Measurements from ENCODE around the gene GAS2L1.

Gene GAS2L1

DNA sequence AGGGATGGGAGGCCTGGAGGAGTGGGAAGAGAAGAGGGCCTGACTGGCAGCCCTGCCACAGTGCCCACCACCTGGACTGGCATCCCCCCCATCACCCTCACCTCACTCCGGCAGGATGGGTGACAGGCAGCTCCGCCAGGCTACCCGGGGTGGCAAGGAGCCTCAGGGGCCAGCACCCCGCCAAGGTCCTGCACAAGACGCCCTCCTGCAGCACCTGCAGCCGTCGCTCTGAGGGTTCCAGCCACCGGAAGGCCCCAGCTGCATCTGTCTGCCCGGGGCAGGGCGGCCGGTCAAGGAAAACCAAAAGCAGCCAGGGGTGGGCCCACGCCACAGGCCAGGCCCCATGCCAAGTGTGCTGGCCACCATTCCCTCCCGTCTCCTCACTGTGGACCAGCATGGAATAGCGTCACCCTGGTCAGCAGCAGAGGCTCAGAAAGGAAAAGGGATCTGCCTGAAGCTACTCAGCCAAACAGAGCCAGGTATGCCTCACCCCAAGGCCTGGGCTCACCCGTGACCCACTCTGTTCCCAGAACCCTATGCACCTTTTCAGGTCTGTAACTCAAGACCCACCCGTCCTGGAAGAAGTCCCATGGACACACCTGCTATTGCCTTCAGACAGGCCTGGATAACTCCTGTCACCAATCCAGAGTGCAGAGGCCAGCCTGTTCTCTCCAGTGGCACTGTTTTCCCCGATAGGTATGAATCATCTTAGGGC, 45.7 kb upstream of the GAS2L1 start:
- DNase-seq (ENCODE audit: low read depth), result no peak
- H3K4me3 ChIP-seq (ENCODE audit: low read depth, low read length), result no peak overlapping the region
- in situ Hi-C loops (cut with HindIII; ENCODE audit: low sequenced_read_pairs), result no loop called here
- TF ChIP-seq, protein P1, sequence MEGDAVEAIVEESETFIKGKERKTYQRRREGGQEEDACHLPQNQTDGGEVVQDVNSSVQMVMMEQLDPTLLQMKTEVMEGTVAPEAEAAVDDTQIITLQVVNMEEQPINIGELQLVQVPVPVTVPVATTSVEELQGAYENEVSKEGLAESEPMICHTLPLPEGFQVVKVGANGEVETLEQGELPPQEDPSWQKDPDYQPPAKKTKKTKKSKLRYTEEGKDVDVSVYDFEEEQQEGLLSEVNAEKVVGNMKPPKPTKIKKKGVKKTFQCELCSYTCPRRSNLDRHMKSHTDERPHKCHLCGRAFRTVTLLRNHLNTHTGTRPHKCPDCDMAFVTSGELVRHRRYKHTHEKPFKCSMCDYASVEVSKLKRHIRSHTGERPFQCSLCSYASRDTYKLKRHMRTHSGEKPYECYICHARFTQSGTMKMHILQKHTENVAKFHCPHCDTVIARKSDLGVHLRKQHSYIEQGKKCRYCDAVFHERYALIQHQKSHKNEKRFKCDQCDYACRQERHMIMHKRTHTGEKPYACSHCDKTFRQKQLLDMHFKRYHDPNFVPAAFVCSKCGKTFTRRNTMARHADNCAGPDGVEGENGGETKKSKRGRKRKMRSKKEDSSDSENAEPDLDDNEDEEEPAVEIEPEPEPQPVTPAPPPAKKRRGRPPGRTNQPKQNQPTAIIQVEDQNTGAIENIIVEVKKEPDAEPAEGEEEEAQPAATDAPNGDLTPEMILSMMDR (IDR thresholded peaks at IDR 0.05; ENCODE audit: low read depth, low read length, missing control alignments), result no peak

DNA sequence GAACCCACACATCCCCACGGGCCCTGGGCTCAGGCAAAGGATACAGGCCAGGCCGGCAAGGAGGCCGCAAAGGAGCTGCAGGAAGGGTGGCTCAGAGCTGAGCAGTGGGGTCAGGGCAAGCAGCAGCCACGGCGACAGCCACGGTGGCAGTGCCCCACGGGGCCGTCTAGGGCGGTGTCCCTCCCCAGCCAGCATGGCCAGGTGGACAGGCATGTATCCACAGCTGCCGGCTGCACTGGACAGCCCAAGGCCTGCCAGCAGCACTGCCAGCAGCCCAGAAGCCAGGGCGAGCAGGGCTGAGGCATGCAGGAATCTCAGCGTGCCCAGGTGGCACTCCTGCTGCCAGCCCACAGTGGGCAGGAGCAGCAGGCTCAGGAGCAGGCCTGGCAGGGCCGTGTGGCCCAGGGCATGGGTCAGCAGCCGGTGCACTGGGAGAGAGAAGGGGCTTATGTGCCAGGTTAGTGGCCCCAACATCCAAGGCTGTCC, 42.6 kb upstream of the GAS2L1 start:
- no peak for DNase-seq (ENCODE audit: low read depth)
- H3K4me3 ChIP-seq (ENCODE audit: low read depth, low read length), result no peak overlapping the region
- in situ Hi-C loops (cut with HindIII; ENCODE audit: low sequenced_read_pairs), result no loop called here
- TF ChIP-seq, protein P1 (IDR thresholded peaks at IDR 0.05; ENCODE audit: low read depth, low read length, missing control alignments), result no peak

DNA sequence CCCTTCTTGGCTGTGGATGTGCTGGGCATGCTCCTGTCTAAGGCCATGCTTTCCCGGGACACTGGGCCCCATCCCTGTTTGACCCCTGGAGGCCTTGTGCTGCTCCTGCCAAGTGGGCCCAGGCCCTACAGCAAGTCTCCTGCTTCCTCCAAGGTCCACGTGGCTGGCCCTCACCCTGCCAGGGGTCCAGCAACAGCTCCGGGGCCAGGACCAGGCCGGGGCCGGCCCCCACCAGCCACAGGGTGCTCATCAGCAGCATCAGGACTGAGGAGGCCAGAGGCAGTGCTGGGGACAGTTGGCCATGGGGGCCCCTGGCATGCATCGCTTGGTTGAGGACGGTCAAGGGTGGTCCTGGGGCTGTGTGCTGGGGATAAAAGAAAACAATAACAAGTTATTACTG, 41.1 kb upstream of the GAS2L1 start:
- TF ChIP-seq, protein P1 (IDR thresholded peaks at IDR 0.05; ENCODE audit: low read depth, low read length, missing control alignments), result no peak
- no peak for DNase-seq (ENCODE audit: low read depth)

DNA sequence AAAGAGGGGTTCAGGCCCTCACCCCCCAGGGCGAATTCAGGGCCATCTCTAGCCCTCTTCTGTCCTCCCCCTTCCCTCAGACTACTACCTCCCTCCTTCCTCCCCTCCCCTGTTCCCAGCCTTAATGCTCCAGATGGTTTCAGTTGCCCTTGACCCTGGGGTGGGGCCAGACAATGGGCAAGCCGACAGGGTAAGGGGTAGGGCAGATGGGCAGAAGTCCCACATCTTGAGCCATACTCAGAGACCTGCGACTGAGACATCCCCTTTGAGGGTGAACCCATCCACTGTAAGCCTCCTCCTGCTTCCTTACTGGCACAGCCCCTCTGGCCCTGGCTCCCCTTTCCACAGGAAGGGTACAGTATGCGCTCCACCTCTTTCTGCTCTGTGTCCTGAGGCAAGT, 40.5 kb upstream of the GAS2L1 start:
- no peak for DNase-seq (ENCODE audit: low read depth)
- TF ChIP-seq, protein P1 (IDR thresholded peaks at IDR 0.05; ENCODE audit: low read depth, low read length, missing control alignments), result no peak
- in situ Hi-C loops (cut with HindIII; ENCODE audit: low sequenced_read_pairs), result no loop called here
- no peak overlapping the region for H3K4me3 ChIP-seq (ENCODE audit: low read depth, low read length)

More for the DNA sequence above, 41.1 kb upstream of the GAS2L1 start:
- in situ Hi-C loops (cut with HindIII; ENCODE audit: low sequenced_read_pairs), result no loop called here
- no peak overlapping the region for H3K4me3 ChIP-seq (ENCODE audit: low read depth, low read length)

DNA sequence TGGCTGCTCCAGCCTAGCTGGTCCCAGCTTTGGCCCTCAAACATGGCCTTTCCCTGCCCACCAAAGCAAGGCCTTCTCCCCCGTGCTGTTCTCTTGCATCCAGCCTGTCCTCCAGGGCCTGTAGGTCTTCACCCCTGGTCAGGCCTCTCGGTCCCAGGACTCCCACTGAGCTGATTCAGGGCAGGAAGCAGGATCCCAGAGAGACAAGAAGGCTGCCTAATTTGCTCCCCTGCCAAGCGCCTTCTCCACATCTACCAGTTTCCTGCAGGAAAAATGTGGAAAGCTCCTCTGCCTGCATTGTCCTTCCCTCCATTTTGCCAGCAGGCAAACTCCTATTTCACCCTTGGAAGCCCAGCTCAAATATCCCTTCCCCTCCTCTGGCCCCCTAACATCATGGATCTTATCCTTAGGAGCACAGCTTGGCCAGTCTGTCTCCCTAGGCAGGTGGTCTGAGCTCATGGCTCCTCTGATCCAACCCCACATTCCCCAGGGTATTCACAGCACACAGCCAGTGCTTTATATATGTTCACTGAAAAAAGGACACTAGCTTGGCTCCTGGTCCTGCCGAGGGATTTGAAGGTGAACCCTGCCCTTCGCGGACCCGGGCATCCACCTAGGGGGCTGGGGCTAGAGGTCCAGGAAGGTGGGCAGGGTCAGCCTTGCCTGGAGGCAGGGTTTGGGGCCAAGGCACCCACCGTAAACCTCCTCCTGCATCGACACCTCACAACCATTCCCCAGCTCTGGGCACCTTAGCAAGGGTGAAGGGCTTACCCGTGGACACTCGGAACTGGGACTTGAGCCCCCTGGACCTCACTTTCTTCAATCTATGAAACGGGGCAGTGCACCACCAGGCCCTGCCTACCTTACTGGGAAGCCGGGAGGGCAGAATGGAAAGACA, 39.6 kb upstream of the GAS2L1 start:
- TF ChIP-seq, protein P1 (IDR thresholded peaks at IDR 0.05; ENCODE audit: low read depth, low read length, missing control alignments), result no peak
- peak overlapping the region; percentile 89 for H3K4me3 ChIP-seq (ENCODE audit: low read depth, low read length)
- in situ Hi-C loops (cut with HindIII; ENCODE audit: low sequenced_read_pairs), result no loop called here
- DNase-seq (ENCODE audit: low read depth), result no peak

DNA sequence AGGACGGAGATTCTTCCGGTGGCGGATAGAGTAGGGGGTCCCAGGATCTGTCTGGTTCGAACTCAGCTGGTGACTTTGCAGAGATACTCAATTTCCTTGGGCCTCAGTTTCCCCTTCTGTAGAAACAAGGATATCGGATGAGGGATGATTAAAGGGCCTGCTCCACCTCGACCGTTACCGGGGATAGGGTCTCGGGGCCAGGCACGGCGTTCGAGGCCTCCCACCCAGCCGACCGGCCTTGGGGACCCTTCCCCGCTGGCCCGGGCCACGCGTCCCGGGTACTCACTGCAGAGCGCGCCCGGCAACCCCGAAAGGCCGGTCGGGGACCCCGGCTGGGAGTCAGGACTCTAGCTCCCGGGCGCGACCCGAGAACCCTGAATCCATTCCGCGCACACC, 39.0 kb upstream of the GAS2L1 start:
- in situ Hi-C loops (cut with HindIII; ENCODE audit: low sequenced_read_pairs), result no loop called here
- TF ChIP-seq, protein P1 (IDR thresholded peaks at IDR 0.05; ENCODE audit: low read depth, low read length, missing control alignments), result no peak
- H3K4me3 ChIP-seq (ENCODE audit: low read depth, low read length), result peak overlapping the region; percentile 89
- no peak for DNase-seq (ENCODE audit: low read depth)

All from astrocyte of the cerebellum (primary cell).